SKM-1 (cell line): Measurements from ENCODE around the gene MCF2L2.

Experiments
- DNase-seq: peaks from one replicate; lab custom pipeline; 2025; ENCODE audit not compliant: unreplicated experiment; lab: John Stamatoyannopoulos, UW

The MCF2L2 gene

DNA sequence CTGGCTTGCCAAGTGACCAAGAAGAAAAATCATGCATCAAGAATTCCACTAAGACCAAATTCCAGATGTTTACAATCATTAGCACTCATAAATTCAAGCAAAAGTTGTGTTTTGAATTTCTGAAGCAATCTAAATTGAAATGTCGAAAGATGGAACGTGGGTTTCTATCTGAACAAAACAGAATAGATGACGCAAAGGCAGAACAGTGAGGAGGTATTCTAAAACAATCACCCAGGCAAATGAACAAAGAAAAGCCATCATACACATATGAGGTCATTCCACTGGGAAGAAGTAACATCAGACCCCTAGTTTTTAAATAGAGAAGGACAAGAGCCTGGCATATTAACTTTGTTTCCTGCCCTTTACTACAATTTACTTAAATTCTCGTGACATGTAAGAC, 58.0 kb downstream of the MCF2L2 start:
- DNase-seq, result no peak

DNA sequence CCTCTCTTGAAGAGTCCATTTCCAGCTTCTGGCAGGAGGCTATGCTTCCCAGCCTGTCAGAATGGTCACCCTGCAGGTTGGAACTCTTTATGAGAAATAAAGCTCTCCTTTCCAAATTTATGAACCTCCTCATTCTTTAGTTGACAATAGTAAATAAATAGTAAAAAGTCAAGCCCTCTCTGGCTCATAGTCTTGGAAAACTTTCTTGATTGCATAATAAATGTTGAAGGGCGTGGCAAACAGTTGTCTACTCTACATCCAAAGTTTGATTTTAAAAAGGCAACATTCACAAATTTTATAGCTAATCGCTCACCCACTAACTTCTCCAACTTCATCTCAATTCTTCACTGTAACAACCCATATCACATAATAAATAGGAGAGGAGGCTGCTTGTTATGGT, 58.8 kb downstream of the MCF2L2 start:
- DNase-seq, result no peak

DNA sequence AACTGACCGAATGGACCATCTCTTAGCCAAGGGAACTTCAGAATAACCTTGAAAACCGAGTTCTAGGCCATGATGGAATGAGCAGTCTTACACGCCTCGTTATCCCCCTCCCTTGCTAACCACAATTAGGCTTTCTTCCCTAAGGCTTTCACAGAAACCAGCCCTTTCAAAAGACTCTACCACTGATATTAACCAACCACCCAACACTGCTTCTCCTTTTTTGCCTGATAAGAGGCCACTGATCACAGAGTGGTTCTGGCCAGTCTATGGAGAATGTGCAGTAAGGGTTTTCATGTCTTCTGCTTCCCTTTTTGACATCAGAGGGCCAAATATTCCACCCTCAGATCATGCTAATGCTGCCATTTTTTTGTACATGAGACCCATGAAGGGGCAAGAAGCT, 59.3 kb downstream of the MCF2L2 start:
- DNase-seq, result peak; percentile 86

DNA sequence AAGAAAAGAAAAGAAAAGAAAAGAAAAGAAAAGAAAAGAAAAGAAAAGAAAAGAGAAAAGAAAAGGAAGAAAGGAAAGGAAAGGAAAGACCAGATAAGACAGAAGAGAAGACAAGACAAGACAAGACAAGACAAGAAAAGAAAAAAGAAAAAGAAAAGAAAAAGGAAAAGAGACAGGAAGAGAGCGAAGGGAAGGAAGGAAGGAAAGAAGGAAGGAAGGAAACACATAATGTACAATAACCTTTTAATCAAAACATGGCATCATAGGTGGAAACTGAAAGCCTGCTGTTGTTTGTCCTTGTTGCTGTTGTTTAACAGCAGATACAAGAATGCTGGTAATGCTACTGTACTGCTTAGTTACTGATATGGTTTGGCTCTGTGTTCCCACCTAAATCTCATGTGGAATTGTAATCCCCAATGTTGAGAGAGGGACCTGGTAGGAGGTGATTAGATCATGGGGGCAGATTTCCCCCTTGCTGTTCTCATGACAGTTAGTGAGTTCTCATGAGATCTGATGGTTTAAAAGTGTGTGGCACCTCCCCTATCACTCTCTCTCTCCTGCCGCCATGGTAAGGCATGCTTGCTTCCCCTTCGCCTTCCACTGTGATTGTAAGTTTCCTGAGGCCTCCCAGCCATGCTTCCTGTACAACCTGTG, 67.3 kb downstream of the MCF2L2 start:
- no peak for DNase-seq

DNA sequence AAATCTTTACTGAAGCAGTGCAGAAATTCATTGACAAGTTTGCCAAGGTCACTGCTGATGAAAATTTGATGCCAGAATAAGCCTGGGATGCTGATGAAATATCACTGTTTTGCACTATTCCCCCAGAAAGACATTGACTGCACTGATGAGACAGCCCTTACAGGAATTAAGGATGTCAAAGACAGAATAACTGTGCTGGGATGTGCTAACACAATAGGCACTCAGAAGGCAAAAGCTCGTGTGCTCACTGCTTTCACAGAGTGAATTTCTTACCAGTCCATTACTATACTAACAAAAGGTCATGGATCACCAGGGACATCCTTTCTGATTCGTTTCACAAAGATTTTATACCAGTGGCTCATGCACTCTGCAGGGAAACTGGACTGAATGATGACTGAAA, 69.4 kb downstream of the MCF2L2 start:
- no peak for DNase-seq

DNA sequence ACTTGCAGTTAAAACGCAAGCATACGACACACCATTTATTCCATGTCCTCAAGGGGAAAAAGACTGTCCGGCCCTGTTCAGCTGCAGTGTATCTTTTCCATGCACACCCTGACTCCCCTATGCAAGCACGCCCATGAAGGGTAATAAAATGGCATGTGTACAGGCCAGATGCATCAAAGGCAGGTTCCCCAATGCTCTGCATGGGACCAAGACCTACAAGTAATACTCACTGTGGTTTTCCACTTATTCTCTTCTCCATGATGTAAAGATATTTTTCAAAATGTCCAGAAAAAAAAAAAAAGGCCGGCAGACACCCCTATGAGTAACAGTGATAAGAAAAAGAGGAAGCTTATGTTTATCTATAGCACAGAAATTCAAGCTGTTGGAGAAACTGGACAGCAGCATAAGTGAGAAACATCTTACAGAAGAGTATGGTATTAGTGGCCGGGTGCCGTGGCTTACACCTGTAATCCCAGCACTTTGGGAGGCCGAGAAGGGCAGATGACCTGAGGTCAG, 70.8 kb downstream of the MCF2L2 start:
- no peak for DNase-seq

DNA sequence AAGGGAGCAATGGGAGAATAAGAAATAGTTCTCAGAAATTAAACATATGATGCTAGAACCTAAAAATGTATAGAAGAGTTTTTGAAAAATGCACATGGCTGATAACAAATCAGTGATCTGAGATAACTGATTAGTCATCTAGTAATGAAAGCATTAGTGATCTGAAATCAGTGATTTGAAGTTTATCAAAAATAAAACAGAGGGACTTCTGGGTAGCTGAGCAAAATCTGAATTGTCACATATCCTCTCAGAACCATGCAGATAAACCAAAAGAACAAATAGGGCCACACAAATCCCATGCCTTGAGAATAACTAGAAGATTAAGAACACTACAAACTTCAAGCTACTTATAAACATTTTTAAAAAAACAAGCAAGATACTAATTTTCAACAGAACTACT, 71.5 kb downstream of the MCF2L2 start:
- DNase-seq, result no peak

DNA sequence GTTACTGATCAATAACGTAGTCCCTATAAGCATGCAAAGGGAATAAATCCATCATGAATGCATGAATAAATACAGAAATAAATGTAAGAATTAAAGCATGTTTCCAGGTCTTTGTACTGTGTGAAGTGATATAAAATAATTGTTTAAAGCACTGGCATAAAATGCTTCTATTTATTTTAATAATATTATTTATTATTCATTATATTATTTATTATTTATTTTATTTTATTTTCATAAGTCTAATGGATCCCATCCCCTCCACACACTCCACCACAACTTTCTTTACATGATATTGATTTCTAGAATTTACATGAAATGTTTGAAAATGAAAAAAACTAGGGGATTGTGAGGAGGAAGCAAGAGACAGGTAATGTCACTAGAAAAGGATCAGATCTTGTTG, 73.5 kb downstream of the MCF2L2 start:
- no peak for DNase-seq

DNA sequence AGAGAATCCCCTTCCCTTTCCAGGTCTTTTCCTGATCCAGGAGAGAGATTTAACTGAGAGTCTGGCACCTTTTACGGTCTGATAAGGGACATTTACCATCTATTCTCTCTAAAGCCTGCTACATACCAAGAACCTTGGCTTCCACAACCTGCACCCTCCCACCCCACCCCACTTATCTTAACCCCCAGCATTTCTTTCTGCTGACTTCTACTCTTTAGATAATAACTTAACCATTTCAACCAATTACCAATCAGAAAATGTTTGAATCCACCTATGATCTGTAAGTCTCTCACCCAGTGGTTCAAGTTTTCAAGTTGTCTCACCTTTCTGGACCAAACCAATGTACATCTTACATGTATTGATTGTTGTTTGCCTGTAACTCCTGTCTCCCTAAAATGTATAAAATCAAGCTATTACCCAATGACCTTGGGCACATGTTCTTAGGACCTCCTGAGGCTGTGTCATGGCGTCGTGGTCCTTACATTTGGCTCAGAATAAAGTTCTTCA, 74.0 kb downstream of the MCF2L2 start:
- DNase-seq, result no peak

DNA sequence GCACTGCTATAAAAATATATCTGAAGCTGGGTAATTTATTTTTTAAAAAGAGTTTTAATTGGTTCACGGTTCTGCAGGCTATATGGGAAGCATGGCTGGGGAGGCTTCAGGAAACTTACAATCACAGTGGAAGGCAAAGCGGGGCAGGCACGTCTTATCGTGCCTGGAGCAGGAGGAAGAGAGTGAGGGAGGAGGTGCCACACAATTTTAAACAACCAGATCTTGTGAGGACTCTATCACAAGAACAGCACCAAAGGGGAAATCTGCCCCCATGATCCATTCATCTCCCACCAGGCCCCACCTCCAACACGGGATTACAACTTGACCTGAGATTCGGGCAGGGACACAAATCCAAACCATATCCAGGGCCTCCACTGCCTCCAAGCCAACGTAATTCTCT, 75.0 kb downstream of the MCF2L2 start:
- no peak for DNase-seq

DNA sequence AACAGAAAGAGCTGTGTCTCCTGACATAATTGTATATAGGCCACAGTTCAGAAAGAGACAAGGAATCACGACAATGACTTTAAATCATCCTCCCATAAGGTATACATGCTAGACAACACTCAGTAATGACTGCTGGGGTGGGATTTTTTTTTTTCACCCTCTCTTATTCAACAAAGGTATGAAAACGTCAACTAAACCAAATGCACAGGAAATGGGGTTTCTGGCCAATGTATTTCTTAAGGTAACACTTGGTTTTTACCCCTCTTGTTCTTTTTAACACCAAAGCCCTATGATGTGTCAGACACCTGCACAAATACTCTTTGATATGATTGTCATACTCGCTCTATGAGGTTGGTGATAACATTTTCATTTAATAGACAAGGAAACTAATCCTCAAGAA, 78.3 kb downstream of the MCF2L2 start:
- no peak for DNase-seq

DNA sequence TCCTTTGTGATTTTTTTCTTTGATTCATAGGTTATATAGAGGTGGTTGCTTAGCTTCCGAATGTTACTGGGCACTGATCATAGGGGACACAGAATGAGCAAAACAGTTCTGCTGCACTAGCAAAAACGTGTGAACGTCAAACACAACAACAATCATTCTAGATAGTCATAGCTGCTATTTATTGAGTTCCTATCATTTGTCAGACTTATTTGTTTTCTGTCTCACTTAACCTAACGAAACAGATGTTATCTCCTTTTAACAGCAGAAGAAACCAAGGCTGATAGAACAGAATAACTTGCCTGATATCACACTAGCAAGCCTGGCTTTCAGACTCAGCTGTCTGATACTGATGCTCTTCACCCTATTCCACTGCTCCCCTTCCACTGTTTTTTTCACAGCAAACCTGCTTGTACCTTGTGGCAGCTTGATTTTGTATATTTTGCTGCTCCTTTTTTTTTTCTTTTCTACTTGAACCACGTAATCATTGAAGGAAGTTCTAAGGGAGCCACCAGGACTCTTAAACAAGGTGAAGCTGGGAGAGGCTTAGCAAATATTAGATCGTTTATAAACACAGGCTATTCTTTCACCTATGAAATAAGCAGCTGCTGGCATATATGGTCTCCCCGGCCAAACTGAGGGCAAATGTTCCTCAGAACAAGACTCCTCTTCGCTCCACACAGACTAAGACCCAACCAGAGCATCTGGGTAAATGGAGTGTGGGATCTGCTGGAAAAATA, 78.8 kb downstream of the MCF2L2 start:
- DNase-seq, result no peak

DNA sequence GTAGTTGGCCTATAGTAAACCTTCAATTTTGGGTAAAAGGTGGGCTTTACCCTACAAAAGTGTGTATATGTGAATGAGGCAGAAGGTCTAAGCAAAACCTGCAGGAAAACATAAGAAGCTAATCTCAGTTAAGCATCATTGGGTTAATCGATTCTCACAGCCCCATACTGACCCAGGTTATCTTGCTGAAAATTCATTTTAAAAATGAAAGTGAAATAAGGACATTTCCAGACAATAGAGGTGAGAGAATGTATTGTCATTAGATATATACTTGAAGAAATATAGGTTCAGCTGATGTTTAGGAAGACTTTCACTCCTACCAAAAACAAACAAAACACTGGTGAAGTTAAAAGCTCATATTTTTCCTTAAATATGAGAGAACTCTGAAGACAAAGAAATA, 85.6 kb downstream of the MCF2L2 start:
- no peak for DNase-seq

DNA sequence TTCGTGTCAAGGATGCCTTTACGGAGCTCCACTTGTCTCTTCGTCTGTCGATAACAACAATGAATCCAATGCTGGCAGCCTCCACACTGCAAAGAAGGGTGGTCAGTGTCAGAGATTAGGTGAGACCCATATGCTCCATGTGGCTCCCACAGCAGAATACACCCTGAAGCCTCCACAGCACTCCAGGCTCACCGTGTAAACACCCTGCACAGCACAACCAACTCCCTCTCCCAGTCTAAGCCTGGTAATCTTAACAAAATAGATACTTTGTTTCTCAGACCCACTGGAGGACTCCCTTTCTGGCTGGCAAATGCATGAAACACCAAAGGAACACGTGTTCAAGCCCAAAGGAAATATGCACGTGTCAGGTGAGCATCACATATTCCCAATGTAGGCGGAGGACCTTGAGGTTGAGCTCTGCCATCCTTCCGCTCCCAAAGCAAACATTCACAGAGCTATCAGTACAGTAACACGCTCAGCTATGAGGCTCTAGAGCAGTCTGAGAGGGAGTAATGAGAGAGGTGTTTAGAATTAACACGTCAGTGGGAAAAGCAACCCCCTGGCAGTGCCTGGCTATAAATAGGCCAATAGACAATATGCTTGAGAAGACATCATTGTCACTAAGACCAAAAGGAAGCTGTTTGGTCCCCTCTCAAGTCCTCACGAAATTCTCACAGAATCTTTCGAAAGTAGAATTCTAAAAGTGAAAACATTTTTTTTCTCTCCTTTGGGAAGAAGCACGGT, 86.7 kb downstream of the MCF2L2 start:
- DNase-seq, result no peak

DNA sequence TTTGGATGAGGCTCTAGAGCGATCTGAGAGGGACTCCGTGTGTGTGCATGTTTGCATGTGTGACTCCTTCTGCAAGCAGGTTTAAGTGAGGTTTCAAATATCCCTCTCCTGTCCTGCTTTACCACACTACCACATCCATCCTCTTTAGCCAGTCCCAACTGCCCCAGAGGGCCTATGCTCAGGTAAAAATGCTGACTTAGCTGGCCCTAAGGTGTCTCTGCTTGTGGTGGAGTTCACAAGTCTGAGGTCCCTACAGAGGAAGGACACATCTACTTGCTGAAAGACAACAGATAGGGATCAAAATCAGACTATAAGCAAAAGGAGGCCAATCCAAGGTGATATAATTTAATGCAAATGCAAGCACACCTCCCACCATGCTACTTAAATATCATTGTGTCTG, 88.2 kb downstream of the MCF2L2 start:
- no peak for DNase-seq

DNA sequence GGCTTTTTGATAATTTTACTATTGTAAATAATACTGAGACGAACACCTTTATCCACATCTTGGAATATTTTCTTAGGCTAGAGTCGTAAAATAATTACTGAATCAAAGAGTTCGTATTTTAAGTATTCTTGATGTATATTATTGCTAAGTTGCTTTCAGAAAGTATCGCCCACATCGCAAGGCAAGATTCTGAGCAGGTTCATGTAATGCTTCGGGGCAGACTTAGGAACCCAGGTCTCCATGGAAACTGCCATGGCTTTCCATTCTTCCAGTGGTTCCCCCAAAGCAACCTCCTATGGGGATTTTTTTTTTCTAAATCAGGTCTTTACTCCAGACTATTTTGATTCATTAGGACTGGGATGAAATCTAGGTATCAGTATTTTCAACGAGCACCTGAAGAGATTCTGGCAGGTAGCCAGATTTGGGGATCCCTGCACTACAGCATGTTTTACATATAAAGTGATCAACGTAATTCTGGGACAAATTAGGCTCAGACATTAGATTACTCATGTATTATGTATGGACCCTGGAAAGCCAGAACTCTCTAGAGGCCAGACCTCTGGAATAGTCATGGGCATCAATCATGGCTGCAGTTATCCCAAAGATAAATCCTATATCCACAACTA, 88.8 kb downstream of the MCF2L2 start:
- no peak for DNase-seq

DNA sequence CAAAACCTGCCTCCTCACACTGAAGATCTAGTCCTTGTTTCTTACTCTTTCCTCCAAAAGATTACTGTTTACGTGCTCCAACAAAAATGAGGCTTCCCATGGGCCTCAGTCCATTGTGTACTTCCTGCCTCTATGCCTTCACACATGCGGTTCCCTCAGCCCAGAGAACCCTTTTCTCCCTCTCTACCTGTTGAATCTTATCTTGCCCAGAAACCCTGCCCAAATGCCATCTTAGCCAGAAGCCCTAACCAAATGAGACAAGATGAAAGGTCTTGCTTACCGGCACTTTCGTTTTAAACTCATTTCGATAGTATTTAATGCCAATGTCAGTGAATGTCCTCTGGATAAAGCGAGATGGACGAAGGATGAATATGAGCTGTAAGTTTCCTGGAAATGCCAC, 89.9 kb downstream of the MCF2L2 start:
- DNase-seq, result no peak

DNA sequence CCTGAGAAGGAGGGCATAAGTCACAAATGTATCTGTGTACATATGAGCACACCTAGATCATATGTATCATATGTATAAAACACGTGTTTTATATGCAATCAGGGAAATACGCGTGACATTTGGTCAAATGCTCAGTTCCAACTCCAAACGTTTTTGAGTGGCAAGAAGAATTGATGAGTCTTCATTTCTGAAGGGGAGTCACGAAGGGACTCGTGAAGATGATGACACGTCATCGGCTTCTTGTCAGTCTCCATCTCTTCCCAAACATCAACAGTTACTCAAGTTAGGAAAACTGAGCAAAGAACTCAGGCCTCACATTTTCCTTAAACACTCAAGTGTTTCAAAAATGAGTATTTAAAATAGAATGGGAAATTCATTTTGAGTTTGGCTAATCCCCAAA, 95.9 kb downstream of the MCF2L2 start:
- DNase-seq, result no peak

DNA sequence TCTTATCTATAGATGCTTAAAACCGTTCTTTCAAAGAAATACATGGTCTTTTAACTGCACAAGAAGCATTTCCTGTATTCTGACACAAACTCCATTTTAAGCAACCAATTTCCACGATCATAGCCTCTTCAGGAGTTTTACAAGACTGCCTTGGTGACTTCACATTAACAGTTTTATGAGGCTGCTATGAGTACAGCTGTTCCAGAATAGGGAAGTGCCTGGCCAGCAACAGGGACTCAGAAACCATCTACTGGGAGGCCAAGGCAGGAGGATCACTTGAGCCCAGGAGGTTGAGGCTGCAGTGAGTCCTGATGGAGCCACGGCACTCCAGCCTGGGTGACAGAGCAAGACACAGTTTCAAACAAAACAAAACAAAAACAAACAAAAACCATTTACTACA, 96.9 kb downstream of the MCF2L2 start:
- no peak for DNase-seq

DNA sequence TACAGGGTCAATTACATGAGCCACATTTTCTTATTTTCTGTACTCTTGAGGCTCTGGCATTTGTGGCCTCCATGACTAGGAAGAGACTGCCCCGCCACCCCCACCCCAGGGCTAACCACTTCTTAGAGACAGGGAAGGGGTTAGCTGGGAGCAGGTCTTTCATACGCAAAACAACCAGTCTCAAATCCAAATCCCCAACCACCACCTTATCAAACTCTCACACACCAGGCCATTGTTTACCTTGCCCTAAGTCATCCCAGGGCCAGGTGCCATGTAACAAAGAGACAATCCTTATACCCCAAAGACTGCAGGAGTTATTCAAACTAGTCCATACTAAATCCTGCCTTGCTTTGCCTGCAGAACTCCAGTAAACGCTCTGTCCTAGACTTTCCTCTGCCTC, 97.5 kb downstream of the MCF2L2 start:
- no peak for DNase-seq

DNA sequence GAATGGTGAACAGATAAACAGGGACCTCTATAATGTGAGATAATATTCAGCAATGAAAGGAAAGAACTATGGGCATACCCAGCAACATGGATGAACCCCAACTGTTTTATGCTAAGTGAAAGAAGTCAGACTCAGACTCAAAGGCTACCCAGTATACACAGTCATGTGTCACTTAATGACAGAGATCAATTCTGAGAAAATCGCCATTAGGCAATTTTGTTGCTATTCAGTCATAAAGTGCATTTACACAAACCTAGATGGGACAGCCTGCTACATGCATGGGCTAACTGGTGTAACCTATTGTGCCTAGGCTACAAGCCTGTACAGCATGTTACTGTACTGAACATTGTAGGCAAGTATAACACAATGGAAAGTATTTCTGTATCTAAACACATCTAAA, 98.9 kb downstream of the MCF2L2 start:
- no peak for DNase-seq
